DND-41 (cell line): ENCODE results near the gene NUDT2.

ENCODE experiments used
- EZH2 ChIP-seq: IDR thresholded peaks from 3 replicates; pipeline ENCODE4 v1.6.1; 2012; ENCODE audit warnings: borderline replicate concordance, low read depth, mild to moderate bottlenecking, moderate library complexity, low read length, inconsistent platforms; ENCODE audit not compliant: severe bottlenecking
- TF ChIP-seq, protein P1 (sequence below): IDR thresholded peaks from 2 replicates; pipeline ENCODE4 v1.5.1; 2012; ENCODE audit warnings: borderline replicate concordance, low read length, moderate library complexity, mild to moderate bottlenecking; ENCODE audit not compliant: poor library complexity, severe bottlenecking; ENCODE audit errors: extremely low read depth

DNA sequence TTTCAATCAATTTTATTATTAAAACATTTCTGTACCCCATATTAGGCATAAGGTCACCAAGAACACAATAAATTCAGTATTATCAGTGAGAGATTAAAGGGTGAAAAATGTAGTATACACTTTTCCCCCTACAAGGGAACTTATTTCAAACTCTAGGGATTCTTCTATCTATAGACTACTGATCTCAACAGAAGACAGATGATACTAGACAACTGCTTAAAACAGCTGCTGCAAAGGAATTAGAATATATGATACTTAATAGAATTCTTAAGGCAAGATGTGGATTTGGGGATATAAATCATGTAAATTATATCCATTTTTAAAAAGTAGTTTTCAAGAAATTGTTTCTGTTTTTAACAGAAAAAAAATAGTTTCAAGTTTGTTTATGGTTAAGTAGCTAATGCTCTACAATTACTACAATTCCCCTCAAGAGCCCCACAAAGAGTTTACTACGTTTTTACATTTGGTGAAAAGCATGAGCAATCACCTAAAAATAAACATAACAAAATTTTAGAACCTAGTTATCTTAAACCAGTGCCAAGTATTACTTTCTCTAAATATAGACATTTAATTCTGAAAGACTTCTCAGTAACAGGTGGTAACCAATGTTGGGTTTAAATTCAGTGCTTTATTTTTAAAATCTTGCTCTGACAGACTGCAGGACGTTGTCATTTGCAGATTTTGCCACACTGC lies 6.3 kb upstream of the NUDT2 start:
- TF ChIP-seq, protein P1, sequence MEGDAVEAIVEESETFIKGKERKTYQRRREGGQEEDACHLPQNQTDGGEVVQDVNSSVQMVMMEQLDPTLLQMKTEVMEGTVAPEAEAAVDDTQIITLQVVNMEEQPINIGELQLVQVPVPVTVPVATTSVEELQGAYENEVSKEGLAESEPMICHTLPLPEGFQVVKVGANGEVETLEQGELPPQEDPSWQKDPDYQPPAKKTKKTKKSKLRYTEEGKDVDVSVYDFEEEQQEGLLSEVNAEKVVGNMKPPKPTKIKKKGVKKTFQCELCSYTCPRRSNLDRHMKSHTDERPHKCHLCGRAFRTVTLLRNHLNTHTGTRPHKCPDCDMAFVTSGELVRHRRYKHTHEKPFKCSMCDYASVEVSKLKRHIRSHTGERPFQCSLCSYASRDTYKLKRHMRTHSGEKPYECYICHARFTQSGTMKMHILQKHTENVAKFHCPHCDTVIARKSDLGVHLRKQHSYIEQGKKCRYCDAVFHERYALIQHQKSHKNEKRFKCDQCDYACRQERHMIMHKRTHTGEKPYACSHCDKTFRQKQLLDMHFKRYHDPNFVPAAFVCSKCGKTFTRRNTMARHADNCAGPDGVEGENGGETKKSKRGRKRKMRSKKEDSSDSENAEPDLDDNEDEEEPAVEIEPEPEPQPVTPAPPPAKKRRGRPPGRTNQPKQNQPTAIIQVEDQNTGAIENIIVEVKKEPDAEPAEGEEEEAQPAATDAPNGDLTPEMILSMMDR = no peak
- no peak for TF ChIP-seq EZH2
